ENCODE data around the gene CDHR4.
"Not testable (repeated sequence)": the region's sequence is repeated elsewhere in the genome, so short reads cannot be mapped to it uniquely, and the experiment has no call there.

The CDHR4 gene

DNA sequence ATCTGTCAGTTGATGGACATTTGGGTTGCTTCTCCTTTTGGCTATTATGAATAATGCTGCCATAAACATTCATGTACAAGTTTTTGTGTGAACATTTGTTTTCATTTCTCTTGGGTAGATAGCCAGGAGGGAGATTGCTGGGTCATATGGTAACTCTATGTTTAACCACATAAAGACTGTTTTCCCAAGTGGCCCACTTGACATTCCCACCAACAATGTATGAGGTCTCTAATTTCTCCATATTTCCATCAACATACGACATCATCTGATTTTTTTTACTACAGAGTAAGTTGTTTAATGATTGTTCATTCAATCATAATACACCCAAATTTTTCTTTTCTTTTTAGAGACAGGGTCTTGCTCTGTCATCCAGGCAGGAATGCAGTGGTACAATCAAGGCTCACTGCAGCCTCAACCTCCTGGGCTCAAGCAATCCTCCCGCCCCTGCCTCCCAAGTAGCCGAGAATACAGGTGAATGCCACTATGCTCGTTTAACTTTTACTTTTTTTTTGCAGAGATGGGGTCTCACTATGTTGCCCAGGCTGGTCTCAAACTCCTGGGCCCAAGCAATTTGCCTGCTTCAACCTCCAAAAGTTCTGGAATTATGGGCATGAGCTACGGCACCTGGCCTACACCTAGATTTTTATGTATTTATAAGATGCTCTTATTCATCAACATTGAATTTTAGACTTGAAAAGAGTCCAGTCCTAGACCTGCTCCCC lies 20.2 kb downstream of the CDHR4 start:
- no peak overlapping the region for H3K27ac ChIP-seq (ENCODE audit: low read depth, low read length, poor library complexity, severe bottlenecking)
- no peaks in the 10 kb centered on the region for H3K9me2 ChIP-seq (ENCODE audit: low read depth, low read length)
- H3F3A ChIP-seq (ENCODE audit: insufficient read depth, low read length): no peaks in the 10 kb centered on the region
- no peak overlapping the region for H3K9ac ChIP-seq (ENCODE audit: low read length)
- TF ChIP-seq EZH2 (IDR thresholded peaks at IDR 0.05; ENCODE audit: borderline replicate concordance, low read length): no peak
- TF ChIP-seq, protein P1, sequence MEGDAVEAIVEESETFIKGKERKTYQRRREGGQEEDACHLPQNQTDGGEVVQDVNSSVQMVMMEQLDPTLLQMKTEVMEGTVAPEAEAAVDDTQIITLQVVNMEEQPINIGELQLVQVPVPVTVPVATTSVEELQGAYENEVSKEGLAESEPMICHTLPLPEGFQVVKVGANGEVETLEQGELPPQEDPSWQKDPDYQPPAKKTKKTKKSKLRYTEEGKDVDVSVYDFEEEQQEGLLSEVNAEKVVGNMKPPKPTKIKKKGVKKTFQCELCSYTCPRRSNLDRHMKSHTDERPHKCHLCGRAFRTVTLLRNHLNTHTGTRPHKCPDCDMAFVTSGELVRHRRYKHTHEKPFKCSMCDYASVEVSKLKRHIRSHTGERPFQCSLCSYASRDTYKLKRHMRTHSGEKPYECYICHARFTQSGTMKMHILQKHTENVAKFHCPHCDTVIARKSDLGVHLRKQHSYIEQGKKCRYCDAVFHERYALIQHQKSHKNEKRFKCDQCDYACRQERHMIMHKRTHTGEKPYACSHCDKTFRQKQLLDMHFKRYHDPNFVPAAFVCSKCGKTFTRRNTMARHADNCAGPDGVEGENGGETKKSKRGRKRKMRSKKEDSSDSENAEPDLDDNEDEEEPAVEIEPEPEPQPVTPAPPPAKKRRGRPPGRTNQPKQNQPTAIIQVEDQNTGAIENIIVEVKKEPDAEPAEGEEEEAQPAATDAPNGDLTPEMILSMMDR (IDR thresholded peaks at IDR 0.05; ENCODE audit: low read length): no peak
- H3K27me3 ChIP-seq (ENCODE audit: insufficient read depth, low read length): no peaks in the 10 kb centered on the region
- no peak overlapping the region for H3K4me2 ChIP-seq (ENCODE audit: low read length)
- no peak overlapping the region for H3K4me3 ChIP-seq (ENCODE audit: low read depth, low read length, poor library complexity, severe bottlenecking)
- no peaks in the 10 kb centered on the region for H4K20me1 ChIP-seq (ENCODE audit: insufficient read depth, low read length)
- H3K36me3 ChIP-seq (ENCODE audit: insufficient read depth, low read length): peaks cover 21% of the 10 kb centered on the region; the same call in 1 of the 2 replicates
- no peaks in the 10 kb centered on the region for H3K9me3 ChIP-seq (ENCODE audit: low read length)
- peaks cover 8% of the 10 kb centered on the region for H3K4me1 ChIP-seq (ENCODE audit: insufficient read depth, low read length, severe bottlenecking)
- no peak overlapping the region for H2AFZ ChIP-seq (ENCODE audit: low read length)
- peaks cover 21% of the 10 kb centered on the region for H3K79me2 ChIP-seq (ENCODE audit: insufficient read depth, low read length)

DNA sequence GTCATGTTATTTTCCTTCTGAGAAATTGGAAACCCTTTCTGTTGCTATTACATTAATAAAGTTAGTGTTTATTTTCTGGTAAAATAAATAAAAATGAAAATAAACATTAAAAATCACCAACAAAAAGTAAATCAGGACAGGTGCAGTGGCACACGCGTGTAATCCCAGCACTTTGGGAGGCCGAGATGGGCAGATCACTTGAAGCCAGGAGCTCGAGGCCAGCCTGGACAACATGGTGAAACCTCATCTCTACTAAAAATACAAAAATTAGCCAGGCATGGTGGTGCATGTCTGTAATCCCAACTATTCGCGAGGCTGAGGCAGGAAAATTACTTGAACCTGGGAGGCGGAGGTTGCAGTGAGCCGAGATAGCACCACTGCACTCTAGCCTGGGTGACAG lies 23.6 kb downstream of the CDHR4 start:
- not testable (repeated sequence) for H3K9me3 ChIP-seq (ENCODE audit: low read length); H3K9ac ChIP-seq (ENCODE audit: low read length); H3K27me3 ChIP-seq (ENCODE audit: insufficient read depth, low read length); H3K4me3 ChIP-seq (ENCODE audit: low read depth, low read length, poor library complexity, severe bottlenecking); H3K27ac ChIP-seq (ENCODE audit: low read depth, low read length, poor library complexity, severe bottlenecking); H3K4me1 ChIP-seq (ENCODE audit: insufficient read depth, low read length, severe bottlenecking); H4K20me1 ChIP-seq (ENCODE audit: insufficient read depth, low read length); H2AFZ ChIP-seq (ENCODE audit: low read length); H3K9me2 ChIP-seq (ENCODE audit: low read depth, low read length); H3F3A ChIP-seq (ENCODE audit: insufficient read depth, low read length); H3K4me2 ChIP-seq (ENCODE audit: low read length)
- peaks cover 35% of the 10 kb centered on the region for H3K79me2 ChIP-seq (ENCODE audit: insufficient read depth, low read length)
- peaks cover 16% of the 10 kb centered on the region; the same call in 1 of the 2 replicates for H3K36me3 ChIP-seq (ENCODE audit: insufficient read depth, low read length)

GRCh38 chr3:49775538-49775937 lies 24.1 kb downstream of the CDHR4 start:
- Histone ChIP-seq H3K4me1 (ENCODE audit: insufficient read depth, low read length, severe bottlenecking) (peaks cover 4% of the 10 kb centered on the region), H3K27me3 (ENCODE audit: insufficient read depth, low read length) (no peaks in the 10 kb centered on the region), H3K9ac (ENCODE audit: low read length) (no peak overlapping the region), H3K27ac (ENCODE audit: low read depth, low read length, poor library complexity, severe bottlenecking) (no peak overlapping the region), H3F3A (ENCODE audit: insufficient read depth, low read length) (no peaks in the 10 kb centered on the region), H3K36me3 (ENCODE audit: insufficient read depth, low read length) (peaks cover 16% of the 10 kb centered on the region; the same call in 1 of the 2 replicates), H3K9me3 (ENCODE audit: low read length) (no peaks in the 10 kb centered on the region), H3K79me2 (ENCODE audit: insufficient read depth, low read length) (peaks cover 38% of the 10 kb centered on the region), H3K9me2 (ENCODE audit: low read depth, low read length) (no peaks in the 10 kb centered on the region), H3K4me3 (ENCODE audit: low read depth, low read length, poor library complexity, severe bottlenecking) (no peak overlapping the region), H3K4me2 (ENCODE audit: low read length) (no peak overlapping the region), H4K20me1 (ENCODE audit: insufficient read depth, low read length) (no peaks in the 10 kb centered on the region), H2AFZ (ENCODE audit: low read length) (no peak overlapping the region)
- no peak for TF ChIP-seq EZH2 (IDR thresholded peaks at IDR 0.05; ENCODE audit: borderline replicate concordance, low read length)
- TF ChIP-seq, protein P1 (IDR thresholded peaks at IDR 0.05; ENCODE audit: low read length): no peak

- Histone ChIP-seq H3K36me3 (ENCODE audit: insufficient read depth, low read length) (peaks cover 8% of the 10 kb centered on the region; the same call in 1 of the 2 replicates), H3K9ac (ENCODE audit: low read length) (no peak overlapping the region), H3K9me2 (ENCODE audit: low read depth, low read length) (no peaks in the 10 kb centered on the region), H3K4me1 (ENCODE audit: insufficient read depth, low read length, severe bottlenecking) (no peaks in the 10 kb centered on the region), H3K79me2 (ENCODE audit: insufficient read depth, low read length) (peaks cover 37% of the 10 kb centered on the region), H2AFZ (ENCODE audit: low read length) (no peak overlapping the region), H4K20me1 (ENCODE audit: insufficient read depth, low read length) (no peaks in the 10 kb centered on the region), H3K9me3 (ENCODE audit: low read length) (no peaks in the 10 kb centered on the region), H3K27ac (ENCODE audit: low read depth, low read length, poor library complexity, severe bottlenecking) (no peak overlapping the region), H3K27me3 (ENCODE audit: insufficient read depth, low read length) (no peaks in the 10 kb centered on the region), H3K4me3 (ENCODE audit: low read depth, low read length, poor library complexity, severe bottlenecking) (no peak overlapping the region), H3K4me2 (ENCODE audit: low read length) (no peak overlapping the region), H3F3A (ENCODE audit: insufficient read depth, low read length) (no peaks in the 10 kb centered on the region)
- no peak for TF ChIP-seq EZH2 (IDR thresholded peaks at IDR 0.05; ENCODE audit: borderline replicate concordance, low read length)
- TF ChIP-seq, protein P1 (IDR thresholded peaks at IDR 0.05; ENCODE audit: low read length): no peak
These were observed 27.0 kb downstream of the CDHR4 start for GRCh38 chr3:49772703-49773102.
